SK-N-MC (cell line): ENCODE results near the gene FILIP1L.

Experiments
- EZH2 ChIP-seq: fragments of 200-600 bp; sonication (generic); IDR thresholded peaks from one replicate; pipeline ENCODE4 v1.6.1; 2017; ENCODE audit warnings: antibody characterized with exemption
- FOXP2 ChIP-seq: optimal IDR thresholded peaks from 2 replicates; pipeline ENCODE3; 2011; ENCODE audit warnings: mild to moderate bottlenecking, moderate library complexity; ENCODE audit not compliant: insufficient read depth; ENCODE audit errors: extremely low read length, control extremely low read depth
- POLR2AphosphoS5 ChIP-seq: IDR thresholded peaks from 2 replicates; pipeline ENCODE4 v1.6.1; 2012; ENCODE audit warnings: mild to moderate bottlenecking, low read depth, low read length, borderline replicate concordance

DNA sequence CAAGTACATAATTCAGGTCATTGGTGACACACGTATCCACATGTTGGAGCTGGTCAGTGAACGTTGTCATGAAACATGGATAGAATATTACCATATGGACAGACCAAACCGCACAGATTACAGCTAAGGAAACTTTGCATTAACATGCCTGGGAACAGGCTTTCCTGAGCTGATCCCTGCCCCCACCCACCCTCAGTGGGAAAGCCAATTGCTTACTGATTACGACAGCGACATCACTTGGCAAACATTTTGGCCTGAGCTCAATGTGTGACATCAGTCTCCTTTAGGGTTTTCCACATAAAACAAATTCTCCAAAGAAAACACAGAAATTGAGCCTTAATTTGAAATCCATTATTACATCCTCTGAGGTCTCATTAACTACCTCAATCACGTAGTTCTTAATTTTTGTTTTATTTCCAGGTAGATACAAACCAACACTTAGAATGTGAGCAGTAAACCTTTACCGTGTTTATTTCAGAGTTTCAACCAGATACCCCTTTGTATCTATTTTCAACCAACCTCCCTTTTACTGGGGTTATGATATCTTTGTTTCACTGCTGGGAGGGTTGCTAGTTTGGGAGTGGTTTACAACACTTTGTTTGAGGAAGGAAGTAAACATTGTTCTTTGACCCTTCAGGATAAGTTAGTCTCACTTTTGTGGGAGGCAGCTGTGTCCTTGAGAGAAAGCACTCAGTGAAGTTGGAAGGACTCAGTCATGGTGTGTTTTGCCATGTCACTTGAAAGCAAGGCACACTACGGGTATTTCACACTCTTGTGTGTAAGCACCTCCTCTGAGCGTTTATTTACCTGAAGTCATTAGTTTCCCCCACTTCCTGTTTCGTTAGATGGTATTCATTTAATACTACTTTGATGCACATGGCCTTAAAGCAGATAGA is 193.6 kb downstream of the FILIP1L start:
- TF ChIP-seq FOXP2 (no peak), POLR2AphosphoS5 (no peak), EZH2 (no peak)
